Pancreas (tissue), 10 donors: ENCODE results near the gene PROX2. TPM values are rescaled to one million over a fixed set of nuclear protein-coding genes. Genes with fewer than 3 reads are reported as not detected.

Experiments used
- ATAC-seq, 4 donors: fragments of 200-7000 bp; cut with Tn5 transposase; one replicate each; pipeline versions ENCODE4 v1.8.0 to v1.9.1; 2020; ENCODE audit warnings: mild to moderate bottlenecking in 4 of 4, moderate library complexity in 4 of 4
- DNase-seq, 6 donors: peaks; one replicate each; pipeline ENCODE4 v3.0.0-alpha.2; 2020
- FAIRE-seq: peaks from 2 replicates; lab custom pipeline; 2012; peaks lifted over from hg19 to GRCh38; lab: Jason Lieb, UNC
- H3K27ac ChIP-seq, 4 donors: fragments of 200-600 bp; sonication (generic); 1 replicate in 3 of 4; 2 replicates in 1 of 4; pipeline versions ENCODE4 v1.5.0 to v1.8.0; 2020
- H3K27me3 ChIP-seq, 4 donors: fragments of 200-600 bp; one replicate each; pipeline ENCODE4 v1.8.0; 2021
- H3K36me3 ChIP-seq, 3 donors: fragments of 200-600 bp; sonication (generic) in 1 of 3; one replicate each; pipeline versions ENCODE4 v1.5.0 to v1.8.0; 2020 to 2021
- H3K4me1 ChIP-seq, 3 donors: fragments of 200-600 bp; one replicate each; pipeline ENCODE4 v1.8.0; 2021
- H3K4me3 ChIP-seq, 4 donors: fragments of 200-600 bp; sonication (generic) in 2 of 4; one replicate each; pipeline versions ENCODE4 v1.5.0 to v1.8.0; 2020 to 2021
- H3K9me3 ChIP-seq, 4 donors: fragments of 200-600 bp; one replicate each; pipeline ENCODE4 v1.8.0; 2021
- WGBS, 2 donors: extraction: QIAGEN DNeasy Blood & Tissue Kit; methylation state at CpG; one replicate each; pipeline ENCODE4 v1.1.7; 2013; 5-methylcytosine and 5-hydroxymethylcytosine counted together
- intact Hi-C, 3 donors: fragments of 100-400 bp; cut with DNase I; formaldehyde crosslinking; loops; one replicate each; pipeline versions ENCODE4 v1.11.1 to v1.14.2; 2022
- polyA plus RNA-seq, 2 donors: library from polyadenylated mRNA; stranded (reverse); fragments of 200-250 nt; gene quantifications; one replicate each; pipeline ENCODE4 v1.2.3, GENCODE V29; 2013
- total RNA-seq, 6 donors: library from RNA; stranded (reverse); fragmentation: NEBNext Ultra II Directional in 4 of 6; extraction: Animal tissue kit (Norgen Biotek cat#: 25700) in 4 of 6; gene quantifications; one replicate each; pipeline versions ENCODE4 v1.2.1 to v1.2.4, GENCODE V29; 2021 to 2023
- TF ChIP-seq, protein P1 (sequence below), 4 donors: fragments of 200-600 bp; sonication (generic) in 3 of 4; IDR thresholded peaks; one replicate each; pipeline versions ENCODE4 v1.5.0 to v1.8.0; 2021; ENCODE audit warnings: antibody characterized with exemption in 4 of 4
- donor health status: healthy with polysubstance abuse.
- donor health status: DM: no; HTN: no; CAD: no; lungs with moderate emphysema.
- donor health status: DM: no; HTN: no; CAD: no.
- donor health status: control.
- donor health status: control.
- donor health status: Bipolar disorder and iron deficiency.
- donor health status: DM: yes; HTN: yes; CAD: no.
- donor health status: DM: no; HTN: no; CAD: no.
- donor health status: DM: no; HTN: no; CAD: no.
- donor health status: DM: yes; HTN: yes; CAD: no.

PROX2 gene
- total and polyA plus RNA-seq, 8 donors = not detected

DNA sequence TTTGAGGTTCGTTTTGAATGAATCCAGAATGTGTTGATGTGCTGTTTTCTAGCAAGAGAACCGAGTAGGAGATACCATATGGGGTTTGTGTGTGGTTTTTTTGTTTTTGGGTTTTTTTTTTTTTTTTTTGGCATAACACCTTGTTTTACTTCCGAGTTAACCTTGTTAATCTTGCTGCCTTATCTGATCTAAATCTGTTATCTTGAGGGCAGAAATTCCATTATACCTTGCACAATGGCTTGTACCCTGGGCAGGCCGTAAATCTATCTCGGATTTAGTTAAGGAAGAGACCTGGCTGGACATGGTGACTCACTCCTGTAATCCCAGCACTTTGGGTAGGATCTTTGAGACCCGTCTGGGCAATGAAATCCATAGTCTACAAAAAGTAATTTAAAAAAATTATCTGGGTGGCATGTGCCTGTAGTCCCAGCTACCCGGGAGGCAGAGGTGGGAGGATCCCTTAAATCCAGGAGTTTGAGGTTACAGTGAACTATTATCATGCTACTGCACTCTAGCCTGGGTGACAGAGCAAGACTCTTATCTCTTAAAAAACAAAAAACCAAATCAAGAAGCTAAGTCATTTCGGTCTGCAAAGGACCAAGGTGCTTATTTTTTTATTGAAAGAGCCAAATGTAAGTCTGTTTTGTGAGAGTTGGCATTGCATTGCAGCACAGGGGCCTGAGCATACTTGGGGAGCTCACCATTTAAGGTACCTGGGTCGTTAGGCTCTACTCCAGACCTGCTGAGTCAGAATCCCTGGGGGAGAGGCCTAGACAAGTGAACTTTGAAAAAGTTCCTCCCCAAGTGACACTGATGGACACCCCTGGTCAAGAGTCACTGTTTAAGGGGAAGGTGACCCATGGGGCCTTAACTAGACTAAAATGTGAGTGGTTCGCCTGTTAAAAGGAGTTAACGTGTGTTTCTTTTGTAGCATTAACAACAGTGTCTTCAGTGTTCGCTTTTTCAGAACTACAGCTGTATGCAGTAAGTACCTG lies 12.5 kb upstream of the PROX2 start:
- intact Hi-C loops = no loop called here
- WGBS, 2 donors = 53 to 57% methylated on average over 12 of the region's 12 CpGs
- FAIRE-seq (no peak), ATAC-seq (peak; percentile 56 to 82 (median 65)), DNase-seq (no peak)
- H3K9me3 ChIP-seq = no peaks in the 10 kb centered on the region
- no peaks in the 10 kb centered on the region for H3K27me3 ChIP-seq
- H3K27ac ChIP-seq = peak overlapping the region in 3 of 4 donors; percentile 9 to 48 (median 28)
- TF ChIP-seq, protein P1, sequence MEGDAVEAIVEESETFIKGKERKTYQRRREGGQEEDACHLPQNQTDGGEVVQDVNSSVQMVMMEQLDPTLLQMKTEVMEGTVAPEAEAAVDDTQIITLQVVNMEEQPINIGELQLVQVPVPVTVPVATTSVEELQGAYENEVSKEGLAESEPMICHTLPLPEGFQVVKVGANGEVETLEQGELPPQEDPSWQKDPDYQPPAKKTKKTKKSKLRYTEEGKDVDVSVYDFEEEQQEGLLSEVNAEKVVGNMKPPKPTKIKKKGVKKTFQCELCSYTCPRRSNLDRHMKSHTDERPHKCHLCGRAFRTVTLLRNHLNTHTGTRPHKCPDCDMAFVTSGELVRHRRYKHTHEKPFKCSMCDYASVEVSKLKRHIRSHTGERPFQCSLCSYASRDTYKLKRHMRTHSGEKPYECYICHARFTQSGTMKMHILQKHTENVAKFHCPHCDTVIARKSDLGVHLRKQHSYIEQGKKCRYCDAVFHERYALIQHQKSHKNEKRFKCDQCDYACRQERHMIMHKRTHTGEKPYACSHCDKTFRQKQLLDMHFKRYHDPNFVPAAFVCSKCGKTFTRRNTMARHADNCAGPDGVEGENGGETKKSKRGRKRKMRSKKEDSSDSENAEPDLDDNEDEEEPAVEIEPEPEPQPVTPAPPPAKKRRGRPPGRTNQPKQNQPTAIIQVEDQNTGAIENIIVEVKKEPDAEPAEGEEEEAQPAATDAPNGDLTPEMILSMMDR (IDR thresholded peaks at IDR 0.05) = no peak
- H3K4me1 ChIP-seq = peaks cover 7 to 13% (median 12%) of the 10 kb centered on the region in 3 donors
- H3K4me3 ChIP-seq = no peak overlapping the region
- H3K36me3 ChIP-seq = peaks cover 0 to 39% (median 15%) of the 10 kb centered on the region in 3 donors

DNA sequence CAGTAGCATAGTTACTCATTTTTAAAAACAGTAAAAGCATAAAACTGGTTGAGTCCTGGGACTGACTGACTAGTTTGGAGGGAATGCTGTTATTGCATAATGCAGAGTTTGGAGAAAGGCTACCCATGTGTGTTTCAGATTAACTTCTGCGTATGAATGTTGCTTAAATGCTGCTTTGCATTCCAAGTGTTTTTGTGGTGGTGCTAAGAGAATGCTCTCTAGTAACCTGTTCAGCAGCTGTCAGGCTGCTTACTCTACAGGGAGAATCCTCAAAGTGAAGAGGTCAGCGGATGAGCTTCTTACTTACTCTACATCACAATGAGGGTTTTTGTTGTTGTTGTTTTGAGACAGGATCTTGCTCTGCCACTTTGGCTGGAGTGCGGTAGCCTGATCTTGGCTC lies 10.1 kb upstream of the PROX2 start:
- TF ChIP-seq, protein P1 (IDR thresholded peaks at IDR 0.05) = no peak
- intact Hi-C loops = no loop called here
- WGBS, 2 donors = 76 to 83% methylated on average over 3 of the region's 3 CpGs
- Histone ChIP-seq H3K4me3 (no peak overlapping the region), H3K4me1 (peaks cover 15 to 22% (median 20%) of the 10 kb centered on the region in 3 donors), H3K9me3 (no peaks in the 10 kb centered on the region), H3K27ac (no peak overlapping the region), H3K36me3 (peaks cover 0 to 15% (median 4%) of the 10 kb centered on the region in 3 donors), H3K27me3 (no peaks in the 10 kb centered on the region)
- ATAC-seq (no peak), DNase-seq (no peak), FAIRE-seq (no peak)

DNA sequence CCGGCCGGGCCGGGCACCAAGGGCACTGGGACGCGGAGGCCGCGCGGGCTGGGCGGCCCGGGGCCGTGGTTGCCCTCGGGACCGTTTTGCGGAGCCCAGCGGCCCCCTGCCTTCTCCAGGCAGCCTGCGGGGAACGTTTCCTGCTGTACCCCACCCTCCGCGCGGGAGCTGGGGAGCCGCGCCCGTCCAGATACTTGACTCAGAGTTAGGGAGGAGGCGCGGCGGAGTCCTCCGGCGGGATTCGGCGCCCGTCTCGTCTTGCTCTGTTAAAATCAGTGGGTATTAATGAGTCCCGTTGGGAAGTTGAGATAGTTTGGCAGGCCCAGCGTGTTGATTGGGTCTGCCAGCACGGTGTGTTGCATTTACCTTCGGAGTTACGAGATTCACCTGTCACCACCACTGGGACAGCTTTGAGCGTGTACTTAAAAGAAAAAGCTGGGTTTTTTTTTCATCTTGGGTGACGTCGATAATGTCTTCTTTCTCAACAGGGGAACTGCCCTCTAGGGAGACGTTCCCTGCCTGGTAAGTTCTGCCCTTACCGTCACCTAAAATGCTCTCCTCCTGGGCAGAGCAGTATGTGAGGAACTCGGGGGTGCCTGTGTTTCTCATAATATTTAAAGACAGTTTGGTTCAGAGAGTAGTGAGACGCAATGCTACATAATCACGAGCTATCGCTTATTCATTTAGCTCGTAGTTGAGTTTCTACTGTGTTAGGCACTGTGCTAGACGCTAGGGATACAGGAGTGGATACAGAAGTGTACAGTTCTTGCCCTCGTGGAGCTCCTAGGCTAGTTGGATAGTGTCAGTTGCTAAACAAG lies 6.4 kb upstream of the PROX2 start:
- peak; percentile 51 to 68 (median 60) for ATAC-seq
- H3K4me3 ChIP-seq = peak overlapping the region; percentile 81 to 98 (median 96)
- FAIRE-seq = no peak
- H3K9me3 ChIP-seq = no peaks in the 10 kb centered on the region
- peak overlapping the region; percentile 3 to 89 (median 82) for H3K27ac ChIP-seq
- peak in 3 of 6 donors; percentile 20 to 76 (median 28) for DNase-seq
- H3K36me3 ChIP-seq = peaks cover 0 to 5% (median 0%) of the 10 kb centered on the region in 3 donors
- H3K27me3 ChIP-seq = no peaks in the 10 kb centered on the region
- 1% methylated on average over 44 to 49 of the region's 49 CpGs for WGBS, 2 donors
- H3K4me1 ChIP-seq = peaks cover 19 to 23% (median 20%) of the 10 kb centered on the region in 3 donors
- intact Hi-C loops = no loop called here
- TF ChIP-seq, protein P1 (IDR thresholded peaks at IDR 0.05) = no peak

GRCh38 chr14:74881431-74882102 lies 5.6 kb upstream of the PROX2 start, which contains the start of gene DLST:
Gene DLST, plus strand, starts transcription at chr14:74881916. Its CDS starts 38 bp downstream, at chr14:74881954.
- Histone ChIP-seq H3K27ac (peak within 1 kb of the TSS; percentile 3 to 89 (median 82)), H3K36me3 (peaks cover 0 to 5% (median 0%) of the 10 kb centered on the region in 3 donors), H3K4me1 (peaks cover 19 to 23% (median 20%) of the 10 kb centered on the region in 3 donors), H3K27me3 (no peaks in the 10 kb centered on the region), H3K9me3 (no peaks in the 10 kb centered on the region), H3K4me3 (peak within 1 kb of the TSS; percentile 81 to 98 (median 96))
- FAIRE-seq (no peak), DNase-seq (peak; percentile 85 to 96 (median 88)), ATAC-seq (peak; percentile 98 to 99 (median 98))
- WGBS, 2 donors = 0% methylated on average over 47 to 53 of the region's 53 CpGs
- intact Hi-C loops = no loop called here
- TF ChIP-seq, protein P1 (IDR thresholded peaks at IDR 0.05) = no peak
